ENCODE measurements around the gene ATP1A3. TPM values are rescaled to one million over a fixed set of nuclear protein-coding genes. Genes with fewer than 3 reads are reported as not detected.
"Not testable (repeated sequence)": the region's sequence is repeated elsewhere in the genome, so short reads cannot be mapped to it uniquely, and the experiment has no call there.

ATP1A3 gene
- total RNA-seq, 1 experiment from 2014 or later: 34.7 TPM

DNA sequence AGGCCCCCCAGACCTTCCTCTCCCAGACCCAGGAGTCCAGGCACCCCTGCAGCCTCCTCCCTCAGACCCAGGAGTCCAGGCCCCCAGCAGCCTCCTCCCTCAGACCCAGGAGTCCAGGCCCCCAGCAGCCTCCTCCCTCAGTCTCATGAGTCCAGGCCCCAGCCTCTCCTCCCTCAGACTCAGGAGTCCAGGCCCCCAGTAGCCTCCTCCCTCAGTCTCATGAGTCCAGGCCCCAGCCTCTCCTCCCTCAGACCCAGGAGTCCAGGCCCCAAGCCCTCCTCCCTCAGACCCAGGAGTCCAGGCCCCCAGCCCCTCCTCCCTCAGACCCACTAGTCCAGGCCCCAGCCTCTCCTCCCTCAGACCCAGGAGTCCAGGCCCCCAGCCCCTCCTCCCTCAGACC is 54.8 kb downstream of the ATP1A3 start:
- H3K4me3 ChIP-seq (replicated peaks in 1 of 2; ENCODE audit: low read depth in 1 of 2, low read length in 2 of 2); H3K36me3 ChIP-seq (ENCODE audit: control insufficient read depth in 1 of 2, insufficient read depth in 2 of 2, low read length in 2 of 2); H3K9me3 ChIP-seq (ENCODE audit: control insufficient read depth in 1 of 2, insufficient read depth in 1 of 2, low read depth in 1 of 2, low read length in 2 of 2); H3K27ac ChIP-seq (ENCODE audit: low read depth, low read length); POLR2A ChIA-PET; intact Hi-C loops (cut with micrococcal nuclease); H3K9ac ChIP-seq (ENCODE audit: low read length); H3K27me3 ChIP-seq (ENCODE audit: insufficient read depth, low read length); H2AFZ ChIP-seq (ENCODE audit: low read depth, low read length, poor library complexity, severe bottlenecking); DNase-seq (ENCODE audit: low read depth, low spot score); H3K4me2 ChIP-seq (ENCODE audit: low read length); BruUV-seq (replicated peaks); H3K9me2 ChIP-seq (ENCODE audit: insufficient read depth); RAD21 ChIA-PET (ENCODE audit: low non-redundant PET in 1 of 2, low total read pairs in 2 of 2, uncharacterized antibody in 2 of 2, unreplicated experiment in 2 of 2); CTCF ChIA-PET; H3K79me2 ChIP-seq (ENCODE audit: insufficient read depth, low read length); H4K20me1 ChIP-seq (ENCODE audit: insufficient read depth); ATAC-seq: not testable (repeated sequence)
- H3K4me1 ChIP-seq (ENCODE audit: control insufficient read depth in 1 of 2, insufficient read depth in 2 of 2, low read length in 2 of 2): peaks cover 0 to 10% of the 10 kb centered on the region in 2 experiments; a peak in 2 of 4 replicates

GRCh38 chr19:41937525-41938468 is 56.2 kb downstream of the ATP1A3 start:
- no peaks in the 10 kb centered on the region; the same call in 1 of the 2 replicates for H3K27me3 ChIP-seq (ENCODE audit: insufficient read depth, low read length)
- no peaks in the 10 kb centered on the region for H3K36me3 ChIP-seq (ENCODE audit: control insufficient read depth in 1 of 2, insufficient read depth in 2 of 2, low read length in 2 of 2)
- H3K4me3 ChIP-seq (replicated peaks in 1 of 2; ENCODE audit: low read depth in 1 of 2, low read length in 2 of 2): no peak overlapping the region
- no TSS peak for BruUV-seq (replicated peaks)
- H2AFZ ChIP-seq (ENCODE audit: low read depth, low read length, poor library complexity, severe bottlenecking): no peak overlapping the region
- H4K20me1 ChIP-seq (ENCODE audit: insufficient read depth): no peaks in the 10 kb centered on the region
- no peak for TF ChIP-seq ZFX (IDR thresholded peaks at IDR 0.05)
- TF ChIP-seq, protein P1, sequence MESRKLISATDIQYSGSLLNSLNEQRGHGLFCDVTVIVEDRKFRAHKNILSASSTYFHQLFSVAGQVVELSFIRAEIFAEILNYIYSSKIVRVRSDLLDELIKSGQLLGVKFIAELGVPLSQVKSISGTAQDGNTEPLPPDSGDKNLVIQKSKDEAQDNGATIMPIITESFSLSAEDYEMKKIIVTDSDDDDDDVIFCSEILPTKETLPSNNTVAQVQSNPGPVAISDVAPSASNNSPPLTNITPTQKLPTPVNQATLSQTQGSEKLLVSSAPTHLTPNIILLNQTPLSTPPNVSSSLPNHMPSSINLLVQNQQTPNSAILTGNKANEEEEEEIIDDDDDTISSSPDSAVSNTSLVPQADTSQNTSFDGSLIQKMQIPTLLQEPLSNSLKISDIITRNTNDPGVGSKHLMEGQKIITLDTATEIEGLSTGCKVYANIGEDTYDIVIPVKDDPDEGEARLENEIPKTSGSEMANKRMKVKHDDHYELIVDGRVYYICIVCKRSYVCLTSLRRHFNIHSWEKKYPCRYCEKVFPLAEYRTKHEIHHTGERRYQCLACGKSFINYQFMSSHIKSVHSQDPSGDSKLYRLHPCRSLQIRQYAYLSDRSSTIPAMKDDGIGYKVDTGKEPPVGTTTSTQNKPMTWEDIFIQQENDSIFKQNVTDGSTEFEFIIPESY (IDR thresholded peaks at IDR 0.05; ENCODE audit: extremely low read depth, insufficient replicate concordance, low read length): no peak
- TF ChIP-seq YY1 (IDR thresholded peaks at IDR 0.05; ENCODE audit: extremely low read depth, insufficient replicate concordance, low read depth, low read length): no peak
- TF ChIP-seq, protein P2, sequence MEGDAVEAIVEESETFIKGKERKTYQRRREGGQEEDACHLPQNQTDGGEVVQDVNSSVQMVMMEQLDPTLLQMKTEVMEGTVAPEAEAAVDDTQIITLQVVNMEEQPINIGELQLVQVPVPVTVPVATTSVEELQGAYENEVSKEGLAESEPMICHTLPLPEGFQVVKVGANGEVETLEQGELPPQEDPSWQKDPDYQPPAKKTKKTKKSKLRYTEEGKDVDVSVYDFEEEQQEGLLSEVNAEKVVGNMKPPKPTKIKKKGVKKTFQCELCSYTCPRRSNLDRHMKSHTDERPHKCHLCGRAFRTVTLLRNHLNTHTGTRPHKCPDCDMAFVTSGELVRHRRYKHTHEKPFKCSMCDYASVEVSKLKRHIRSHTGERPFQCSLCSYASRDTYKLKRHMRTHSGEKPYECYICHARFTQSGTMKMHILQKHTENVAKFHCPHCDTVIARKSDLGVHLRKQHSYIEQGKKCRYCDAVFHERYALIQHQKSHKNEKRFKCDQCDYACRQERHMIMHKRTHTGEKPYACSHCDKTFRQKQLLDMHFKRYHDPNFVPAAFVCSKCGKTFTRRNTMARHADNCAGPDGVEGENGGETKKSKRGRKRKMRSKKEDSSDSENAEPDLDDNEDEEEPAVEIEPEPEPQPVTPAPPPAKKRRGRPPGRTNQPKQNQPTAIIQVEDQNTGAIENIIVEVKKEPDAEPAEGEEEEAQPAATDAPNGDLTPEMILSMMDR (IDR thresholded peaks at IDR 0.05 in 2 of 3, conservative IDR thresholded peaks at IDR 0.05 in 1 of 3; ENCODE audit: borderline replicate concordance in 1 of 3, insufficient read depth in 1 of 3, low read depth in 2 of 3, low read length in 2 of 3): peak in 2 of 3 experiments; percentile 25 to 43; a peak in 3 of 6 replicates
- ATAC-seq (no peak; the same call in 1 of the 2 replicates), DNase-seq (ENCODE audit: low read depth, low spot score) (no peak)
- no peak overlapping the region for H3K27ac ChIP-seq (ENCODE audit: low read depth, low read length)
- intact Hi-C loops (cut with micrococcal nuclease): no loop called here
- CTCF ChIA-PET: interaction anchor here (0.7 to 1.2 kb wide), 2 partner anchors 14 to 50 kb away, joined by 3 to 4 read pairs; no protein-coding TSS in a partner anchor
- H3K4me1 ChIP-seq (ENCODE audit: control insufficient read depth in 1 of 2, insufficient read depth in 2 of 2, low read length in 2 of 2): peaks cover 0 to 10% of the 10 kb centered on the region in 2 experiments; a peak in 2 of 4 replicates
- H3K9me3 ChIP-seq (ENCODE audit: control insufficient read depth in 1 of 2, insufficient read depth in 1 of 2, low read depth in 1 of 2, low read length in 2 of 2): no peaks in the 10 kb centered on the region
- no peak overlapping the region for H3K9ac ChIP-seq (ENCODE audit: low read length)
- no peaks in the 10 kb centered on the region for H3K9me2 ChIP-seq (ENCODE audit: insufficient read depth)
- RAD21 ChIA-PET (ENCODE audit: low non-redundant PET in 1 of 2, low total read pairs in 2 of 2, uncharacterized antibody in 2 of 2, unreplicated experiment in 2 of 2): no interaction called here
- H3K79me2 ChIP-seq (ENCODE audit: insufficient read depth, low read length): no peaks in the 10 kb centered on the region
- H3K4me2 ChIP-seq (ENCODE audit: low read length): no peak overlapping the region
- POLR2A ChIA-PET: no interaction called here
